Spleen (tissue), 11 donors: ENCODE data around the gene LBHD1. TPM values are rescaled to one million over a fixed set of nuclear protein-coding genes. Genes with fewer than 3 reads are reported as not detected.

Experiments used
- DNase-seq: peaks from one replicate; pipeline ENCODE4 v3.0.0-alpha.2; 2020
- H3K27ac ChIP-seq, 8 donors: fragments of 200-600 bp; sonication (generic) in 7 of 8; 1 replicate in 4 of 8; 2 replicates in 4 of 8; pipeline versions ENCODE4 v1.5.0 to v1.8.0; 2016 to 2021; ENCODE audit warnings: inconsistent platforms in 4 of 8, mild to moderate bottlenecking in 4 of 8, moderate library complexity in 1 of 8
- H3K27me3 ChIP-seq, 7 donors: fragments of 200-600 bp; sonication (generic) in 6 of 7; replicated peaks in 1 of 7; 1 replicate in 4 of 7; 2 replicates in 3 of 7; pipeline versions ENCODE4 v1.5.0 to v1.8.0; 2016 to 2021; ENCODE audit warnings: inconsistent platforms in 3 of 7, mild to moderate bottlenecking in 1 of 7
- H3K36me3 ChIP-seq, 6 donors: fragments of 200-600 bp; sonication (generic) in 5 of 6; 1 replicate in 4 of 6; 2 replicates in 2 of 6; pipeline versions ENCODE4 v1.5.0 to v1.8.0; 2016 to 2021; ENCODE audit warnings: inconsistent platforms in 2 of 6
- H3K4me1 ChIP-seq, 6 donors: fragments of 200-600 bp; sonication (generic) in 5 of 6; 1 replicate in 3 of 6; 2 replicates in 3 of 6; pipeline versions ENCODE4 v1.5.0 to v1.8.0; 2016 to 2021; ENCODE audit warnings: inconsistent platforms in 3 of 6
- H3K4me3 ChIP-seq, 8 donors: fragments of 200-600 bp; sonication (generic) in 7 of 8; 1 replicate in 4 of 8; 2 replicates in 4 of 8; pipeline versions ENCODE4 v1.5.0 to v1.8.0; 2016 to 2021; ENCODE audit warnings: inconsistent platforms in 4 of 8, mild to moderate bottlenecking in 4 of 8, moderate library complexity in 2 of 8
- H3K9me3 ChIP-seq, 8 donors: fragments of 200-600 bp; sonication (generic) in 7 of 8; 1 replicate in 4 of 8; 2 replicates in 4 of 8; pipeline versions ENCODE4 v1.5.0 to v1.8.0; 2016 to 2021; ENCODE audit warnings: inconsistent platforms in 4 of 8
- CTCF ChIP-seq, 11 experiments: fragments of 200-600 bp in 7 of 11; fragments of 450-650 bp in 4 of 11; sonication (generic) in 4 of 11; IDR thresholded peaks in 8 of 11; conservative IDR thresholded peaks in 3 of 11; 1 replicate in 7 of 11; 2 replicates in 4 of 11; pipeline versions ENCODE4 v1.4.0 to v1.8.0; 2016 to 2021; ENCODE audit warnings: antibody characterized with exemption in 11 of 11, inconsistent platforms in 4 of 11, mild to moderate bottlenecking in 1 of 11
- POLR2A ChIP-seq, 3 donors: fragments of 450-650 bp; IDR thresholded peaks; one replicate each; pipeline ENCODE4 v1.5.1; 2017; ENCODE audit warnings: antibody characterized with exemption in 3 of 3, mild to moderate bottlenecking in 1 of 3
- POLR2AphosphoS5 ChIP-seq, 3 donors: sonication (generic); formaldehyde crosslinking; IDR thresholded peaks; one replicate each; pipeline ENCODE4 v1.5.1; 2017; ENCODE audit warnings: antibody characterized with exemption in 3 of 3
- WGBS, 5 donors: extraction: QIAGEN DNeasy Blood & Tissue Kit in 3 of 5; methylation state at CpG; one replicate each; pipeline versions ENCODE4 v1.1.5 to v1.1.7; 2013 to 2018; 5-methylcytosine and 5-hydroxymethylcytosine counted together
- intact Hi-C: fragments of 100-400 bp; cut with DNase I; formaldehyde crosslinking; loops from one replicate; pipeline ENCODE4 v1.15.0; 2023; ENCODE audit warnings: low total_unique reads
- polyA plus RNA-seq, 3 donors: library from polyadenylated mRNA; stranded (reverse); fragments of 200-250 nt; gene quantifications; one replicate each; pipeline ENCODE4 v1.2.1, GENCODE V29; 2013
- total RNA-seq, 7 donors: library from RNA; depleted of rRNA in 3 of 7; stranded (reverse); fragments of >200 nt in 3 of 7; fragmentation: NEBNext Ultra II Directional in 4 of 7; extraction: Animal tissue kit (Norgen Biotek cat#: 25700) in 4 of 7; gene quantifications; one replicate each; pipeline versions ENCODE4 v1.1.0 to v1.2.1, GENCODE V29; 2016 to 2021
- donor health status: healthy with polysubstance abuse.
- donor health status: DM: no; HTN: no; CAD: no; lungs with moderate emphysema.
- donor health status: DM: no; HTN: no; CAD: no.
- donor health status: Bipolar disorder and iron deficiency.
- donor health status: healthy.
- donor health status: DM: no; HTN: no; CAD: no.
- donor health status: DM: yes; HTN: yes; CAD: no.

The LBHD1 gene
- total and polyA plus RNA-seq, 10 donors: 7.3 to 21.2 (median 13.3) TPM

- peaks cover 0 to 54% (median 23%) of the 10 kb centered on the region in 6 donors for H3K36me3 ChIP-seq
- WGBS, 5 donors: 0 to 1% (median 0%) methylated on average over 16 to 17 of the region's 17 CpGs
- no peaks in the 10 kb centered on the region for H3K27me3 ChIP-seq
- intact Hi-C loops: loop anchor here (10.0 kb wide), 1 partner anchor 76 kb away; the partner anchor contains the start of gene TUT1
- H3K27ac ChIP-seq: peak overlapping the region; percentile 86 to 96 (median 94)
- no peak for DNase-seq
- H3K4me3 ChIP-seq: peak overlapping the region; percentile 76 to 96 (median 93)
- no peaks in the 10 kb centered on the region for H3K9me3 ChIP-seq
- peaks cover 31 to 91% (median 68%) of the 10 kb centered on the region in 6 donors for H3K4me1 ChIP-seq
- no peak for TF ChIP-seq POLR2A (IDR thresholded peaks at IDR 0.05)
Measured at GRCh38 chr11:62671236-62671607, 845 bp downstream of the LBHD1 start.

GRCh38 chr11:62669420-62670161 is 2.5 kb downstream of the LBHD1 start:
- TF ChIP-seq POLR2A (IDR thresholded peaks at IDR 0.05): no peak
- no peak for TF ChIP-seq POLR2AphosphoS5 (IDR thresholded peaks at IDR 0.05)
- no peak for TF ChIP-seq CTCF (IDR thresholded peaks at IDR 0.05 in 8 of 11, conservative IDR thresholded peaks at IDR 0.05 in 3 of 11)
- 73 to 90% (median 80%) methylated on average over 4 of the region's 4 CpGs for WGBS, 5 donors
- intact Hi-C loops: loop anchor here (10.0 kb wide), 1 partner anchor 75 kb away; the partner anchor contains the start of gene TUT1
- peaks cover 0 to 37% (median 12%) of the 10 kb centered on the region in 6 donors for H3K36me3 ChIP-seq
- no peak for DNase-seq
- peaks cover 32 to 83% (median 71%) of the 10 kb centered on the region in 6 donors for H3K4me1 ChIP-seq
- no peaks in the 10 kb centered on the region for H3K27me3 ChIP-seq
- H3K4me3 ChIP-seq: no peak overlapping the region
- H3K27ac ChIP-seq: peak overlapping the region in 6 of 8 donors; percentile 1 to 96 (median 33)
- no peaks in the 10 kb centered on the region for H3K9me3 ChIP-seq

- WGBS, 5 donors: 76 to 97% (median 83%) methylated on average over 2 of the region's 2 CpGs
- Histone ChIP-seq H3K4me3 (peak overlapping the region in 1 of 8 donors; percentile 89), H3K27ac (peak overlapping the region in 3 of 8 donors; percentile 16 to 96 (median 96)), H3K27me3 (no peaks in the 10 kb centered on the region), H3K36me3 (peaks cover 0 to 28% (median 10%) of the 10 kb centered on the region in 6 donors), H3K4me1 (peaks cover 30 to 84% (median 69%) of the 10 kb centered on the region in 6 donors), H3K9me3 (no peaks in the 10 kb centered on the region)
- TF ChIP-seq CTCF (IDR thresholded peaks at IDR 0.05 in 8 of 11, conservative IDR thresholded peaks at IDR 0.05 in 3 of 11): no peak
- TF ChIP-seq POLR2A (IDR thresholded peaks at IDR 0.05): no peak
- TF ChIP-seq POLR2AphosphoS5 (IDR thresholded peaks at IDR 0.05): no peak
- intact Hi-C loops: no loop called here
- no peak for DNase-seq
Measured at GRCh38 chr11:62667460-62667859, 4.6 kb downstream of the LBHD1 start.

- H3K4me1 ChIP-seq: peaks cover 29 to 83% (median 64%) of the 10 kb centered on the region in 6 donors
- peaks cover 0 to 39% (median 19%) of the 10 kb centered on the region in 6 donors for H3K36me3 ChIP-seq
- DNase-seq: peak; percentile 82
- intact Hi-C loops: no loop called here
- WGBS, 5 donors: 45 to 72% (median 64%) methylated on average over 14 to 16 of the region's 16 CpGs
- no peaks in the 10 kb centered on the region for H3K9me3 ChIP-seq
- peak overlapping the region; percentile 87 to 96 (median 94) for H3K27ac ChIP-seq
- H3K27me3 ChIP-seq: no peaks in the 10 kb centered on the region
- no peak for TF ChIP-seq CTCF (IDR thresholded peaks at IDR 0.05 in 8 of 11, conservative IDR thresholded peaks at IDR 0.05 in 3 of 11)
- no peak for TF ChIP-seq POLR2AphosphoS5 (IDR thresholded peaks at IDR 0.05)
- no peak for TF ChIP-seq POLR2A (IDR thresholded peaks at IDR 0.05)
- peak overlapping the region; percentile 73 to 91 (median 82) for H3K4me3 ChIP-seq
Measured at GRCh38 chr11:62666259-62666926, 5.7 kb downstream of the LBHD1 start.
